Activated CD4-positive, alpha-beta memory T cell treated with anti-CD3 and anti-CD28 coated beads, Interleukin-2, amount 10 ng/mL, durations not matched to agents 7 days and 5 days (primary cell): ENCODE results near the gene PLAA. TPM values are rescaled to one million over a fixed set of nuclear protein-coding genes. Genes with fewer than 3 reads are reported as not detected.

Experiments used
- CTCF ChIA-PET: fragments of 350-600 bp; sonication (Branson Sonifier 250); formaldehyde crosslinking; loops from one replicate; lab custom pipeline; 2021; ENCODE audit warnings: antibody characterized with exemption, inconsistent platforms; lab: Charles Lee
- POLR2A ChIA-PET: fragments of 350-600 bp; sonication (Branson Sonifier 250); formaldehyde crosslinking; loops from one replicate; lab custom pipeline; 2021; ENCODE audit warnings: antibody characterized with exemption; lab: Charles Lee
- DNase-seq: peaks from one replicate; pipeline ENCODE4 v3.0.0-alpha.2; 2020
- H3K27ac Mint-ChIP-seq: one replicate; pipeline ENCODE4 v1.8.0; 2021; ENCODE audit warnings: mild to moderate bottlenecking, mixed read lengths
- H3K27me3 Mint-ChIP-seq: one replicate; pipeline ENCODE4 v1.8.0; 2021; ENCODE audit warnings: mixed read lengths
- H3K36me3 Mint-ChIP-seq: one replicate; pipeline ENCODE4 v1.8.0; 2021; ENCODE audit warnings: low read depth, mixed read lengths
- H3K4me1 Mint-ChIP-seq: one replicate; pipeline ENCODE4 v1.8.0; 2021; ENCODE audit warnings: mixed read lengths
- H3K4me3 Mint-ChIP-seq: one replicate; pipeline ENCODE4 v1.8.0; 2021; ENCODE audit warnings: mild to moderate bottlenecking, mixed read lengths
- H3K9me3 Mint-ChIP-seq: one replicate; pipeline ENCODE4 v1.8.0; 2021; ENCODE audit warnings: mixed read lengths
- total RNA-seq, 2 experiments: library from RNA; stranded (reverse); gene quantifications; one replicate each; pipeline ENCODE4 v1.2.3, GENCODE V29; 2021

PLAA gene
- total RNA-seq = 10 to 100 TPM; 34.1 to 35.9 TPM

DNA sequence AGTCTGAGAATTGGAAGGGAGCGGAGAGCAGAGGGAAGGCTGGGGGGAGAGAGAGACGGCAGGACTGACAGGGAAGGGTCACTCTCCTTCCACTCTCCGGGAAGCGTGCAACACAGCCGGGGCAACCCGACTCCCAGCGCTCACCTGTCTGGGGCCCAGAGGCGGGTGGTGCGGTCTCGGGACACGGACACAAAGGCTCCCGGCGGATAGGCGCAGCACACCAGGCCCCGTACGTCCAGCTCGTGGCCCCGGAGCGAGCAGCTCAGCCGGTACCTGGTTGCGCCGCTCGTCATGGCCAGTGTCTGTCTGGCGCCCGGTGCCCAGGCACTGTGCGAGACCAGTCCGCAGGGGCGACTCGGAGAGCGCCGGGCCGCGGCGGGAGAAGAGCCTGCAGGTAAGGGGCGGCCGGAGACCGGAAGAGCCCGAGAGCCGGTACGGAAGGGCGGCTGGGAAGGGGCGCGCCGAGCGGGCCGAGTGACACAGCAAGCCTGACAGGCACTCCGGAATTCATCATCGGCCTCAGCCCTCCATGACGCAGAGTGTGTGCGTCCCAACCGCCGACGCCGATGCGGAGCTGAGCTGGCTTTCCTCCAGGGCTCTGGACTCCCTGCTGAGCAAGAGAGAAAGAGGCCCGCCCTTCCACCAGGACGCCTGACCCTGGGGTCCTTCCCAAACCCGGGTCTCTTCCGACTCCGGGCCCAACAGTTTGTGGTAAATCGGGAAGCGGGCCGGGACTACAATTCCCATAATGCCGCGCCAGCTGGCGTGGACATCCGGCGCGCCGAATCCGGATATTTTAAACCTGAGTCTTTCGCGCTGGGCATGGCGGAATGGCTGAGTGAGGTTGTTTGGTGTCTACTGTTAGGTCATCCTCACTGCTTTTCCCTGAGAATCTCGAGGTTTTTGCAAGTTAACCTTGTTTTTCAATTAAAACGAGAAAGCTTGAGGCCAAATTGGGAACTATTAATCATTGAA is at the start of gene PLAA:
TSS of gene PLAA (minus strand) at position 490 of the 975 bp plus-strand sequence. CDS start at position 293, 197 bp downstream.
- H3K27me3 Mint-ChIP-seq = no peaks in the 10 kb centered on the region
- POLR2A ChIA-PET = interaction anchor here (0.8 to 3.6 kb wide), 10 partner anchors 8 to 626 kb away, joined by 3 to 73 read pairs (median 4); partner anchors contain the start of genes CAAP1 and IFT74
- CTCF ChIA-PET = interaction anchor here (0.5 to 1.3 kb wide), 3 partner anchors 8 to 86 kb away, joined by 3 to 7 read pairs (median 3); partner anchors contain the start of gene IFT74
- H3K36me3 Mint-ChIP-seq = peaks cover 28% of the 10 kb centered on the region
- H3K4me3 Mint-ChIP-seq = peak within 1 kb of the TSS; percentile 85
- no peaks in the 10 kb centered on the region for H3K9me3 Mint-ChIP-seq
- DNase-seq = peak; percentile 88
- H3K4me1 Mint-ChIP-seq = peaks cover 60% of the 10 kb centered on the region
- H3K27ac Mint-ChIP-seq = peak within 1 kb of the TSS; percentile 92

DNA sequence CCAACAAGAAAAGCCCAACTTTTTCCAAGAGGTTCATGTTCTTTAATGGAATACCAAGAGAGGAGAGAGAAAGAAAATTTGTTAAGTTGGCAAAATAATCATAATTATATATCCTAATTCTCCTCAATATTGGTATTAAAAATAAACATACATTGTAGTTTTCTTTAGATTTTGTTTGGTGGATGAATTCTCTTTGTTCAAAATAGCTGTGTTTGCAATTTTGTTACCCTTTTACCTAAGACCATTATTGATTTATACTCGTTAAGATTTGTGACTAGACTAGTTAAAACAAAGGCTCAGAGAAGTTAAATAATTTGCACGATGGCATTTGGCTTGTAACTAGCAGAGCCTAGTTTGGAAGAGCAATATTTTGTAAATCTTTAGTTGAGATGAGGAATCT is 48.8 kb upstream of the PLAA start:
- POLR2A ChIA-PET = interaction anchor here (0.6 to 0.9 kb wide), 2 partner anchors 9 to 36 kb away, joined by 3 read pairs; no protein-coding TSS in a partner anchor
- Mint-ChIP-seq H3K36me3 (no peaks in the 10 kb centered on the region), H3K27me3 (no peaks in the 10 kb centered on the region), H3K9me3 (no peaks in the 10 kb centered on the region), H3K4me1 (no peaks in the 10 kb centered on the region), H3K27ac (no peak overlapping the region), H3K4me3 (no peak overlapping the region)
- DNase-seq = no peak
- CTCF ChIA-PET = no interaction called here

DNA sequence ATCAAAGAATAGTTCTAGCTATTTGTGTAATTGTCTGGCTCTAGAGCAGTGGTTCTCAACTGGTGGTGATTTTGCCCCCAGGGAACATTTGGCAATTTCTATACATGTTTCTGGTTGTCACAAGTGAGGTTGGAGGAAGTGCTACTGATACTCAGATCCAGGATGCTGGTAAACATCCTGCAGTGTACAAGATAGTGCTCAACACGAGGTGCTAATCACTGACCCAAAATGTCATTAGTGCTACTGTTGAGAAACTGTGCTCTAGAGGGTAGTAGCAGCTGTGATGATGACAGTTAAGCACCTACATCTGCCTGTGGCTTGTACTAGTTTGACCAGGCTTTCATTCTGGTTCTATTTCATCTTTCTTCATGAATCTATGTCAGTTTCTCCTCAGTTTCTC is 36.3 kb upstream of the PLAA start:
- Mint-ChIP-seq H3K4me1 (no peaks in the 10 kb centered on the region), H3K9me3 (no peaks in the 10 kb centered on the region), H3K27ac (no peak overlapping the region), H3K27me3 (no peaks in the 10 kb centered on the region), H3K36me3 (peaks cover 8% of the 10 kb centered on the region), H3K4me3 (no peak overlapping the region)
- no peak for DNase-seq
- POLR2A ChIA-PET = no interaction called here
- CTCF ChIA-PET = interaction anchor here (0.5 to 0.9 kb wide), 2 partner anchors 9 kb away, joined by 3 read pairs; no protein-coding TSS in a partner anchor

DNA sequence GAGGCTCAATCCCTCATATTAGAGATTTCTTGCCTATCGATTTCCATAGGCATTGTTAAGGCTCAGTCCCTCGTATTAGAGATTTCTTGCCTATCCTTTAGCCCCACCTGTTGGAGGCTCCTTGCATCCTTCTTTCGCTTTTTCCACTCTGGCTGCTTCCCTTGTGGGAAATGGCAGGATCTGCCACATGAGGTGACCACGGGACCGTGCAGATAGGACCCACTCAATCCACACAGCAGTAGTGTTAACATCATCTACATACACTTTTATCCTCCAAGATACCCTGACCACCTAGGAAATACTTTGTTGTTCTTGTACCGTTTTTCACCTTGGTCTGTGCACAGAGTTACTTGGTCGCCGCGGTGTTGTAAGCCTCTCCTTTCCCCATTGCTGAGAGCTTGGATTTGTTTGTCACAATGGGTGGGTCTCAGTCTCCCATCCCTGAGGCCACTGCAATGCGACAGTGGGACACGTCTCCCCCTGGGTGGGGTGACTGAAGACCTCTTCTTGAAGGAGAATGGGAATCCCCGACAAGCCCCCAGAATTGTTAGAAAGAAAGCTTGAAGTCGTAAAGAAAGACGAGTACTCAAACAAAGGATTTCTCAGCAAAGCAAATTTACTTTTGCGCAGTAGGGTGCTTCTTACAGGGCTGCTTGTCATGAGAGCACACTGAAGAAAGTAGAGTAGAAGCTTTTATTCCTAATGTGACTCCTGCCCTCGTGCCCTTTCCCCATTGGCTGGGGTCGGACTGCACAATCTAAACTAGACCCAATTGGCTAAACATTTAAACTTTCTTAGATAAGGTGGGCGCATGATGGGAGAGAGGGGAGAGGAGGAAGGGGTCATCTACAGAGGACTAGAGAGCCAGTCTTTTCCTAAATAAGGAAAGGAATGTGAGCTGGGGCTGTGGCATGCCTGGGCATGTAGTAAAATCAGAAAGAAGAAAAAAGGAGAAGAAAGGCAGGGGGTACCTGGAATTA is 29.0 kb upstream of the PLAA start:
- H3K4me3 Mint-ChIP-seq = no peak overlapping the region
- CTCF ChIA-PET = interaction anchor here (1.3 kb wide), 1 partner anchor 232 kb away, joined by 4 read pairs; no protein-coding TSS in a partner anchor
- no peak overlapping the region for H3K27ac Mint-ChIP-seq

DNA sequence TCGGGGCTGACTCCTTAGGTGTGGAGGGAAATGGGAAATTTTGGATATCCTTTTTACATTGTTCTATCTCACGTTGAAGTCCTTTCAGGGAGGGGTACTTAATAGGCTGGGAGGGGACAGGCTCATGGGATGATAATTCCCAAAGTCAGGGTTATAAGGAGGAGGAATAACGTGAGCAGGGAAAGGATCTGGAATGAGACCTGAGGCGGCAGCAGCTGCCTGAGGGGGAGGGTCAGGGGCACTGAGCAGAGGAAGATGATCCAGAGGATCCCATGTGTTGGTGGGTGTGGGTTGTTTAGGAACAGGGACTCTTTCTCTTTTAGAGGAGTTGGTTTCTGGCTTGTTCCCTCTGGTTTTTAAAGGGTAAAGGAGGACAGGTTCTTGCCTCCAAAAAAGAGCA is 27.9 kb upstream of the PLAA start:
- DNase-seq = no peak
- Mint-ChIP-seq H3K36me3 (peaks cover 2% of the 10 kb centered on the region), H3K4me3 (no peak overlapping the region), H3K9me3 (no peaks in the 10 kb centered on the region), H3K27me3 (no peaks in the 10 kb centered on the region), H3K4me1 (no peaks in the 10 kb centered on the region), H3K27ac (no peak overlapping the region)
- POLR2A ChIA-PET = no interaction called here
- CTCF ChIA-PET = interaction anchor here (1.1 to 1.3 kb wide), 2 partner anchors 9 to 231 kb away, joined by 3 to 4 read pairs; no protein-coding TSS in a partner anchor

More for the DNA sequence above, 29.0 kb upstream of the PLAA start:
- POLR2A ChIA-PET = no interaction called here
- no peak for DNase-seq
- Mint-ChIP-seq H3K9me3 (no peaks in the 10 kb centered on the region), H3K36me3 (no peaks in the 10 kb centered on the region), H3K4me1 (no peaks in the 10 kb centered on the region), H3K27me3 (no peaks in the 10 kb centered on the region)

DNA sequence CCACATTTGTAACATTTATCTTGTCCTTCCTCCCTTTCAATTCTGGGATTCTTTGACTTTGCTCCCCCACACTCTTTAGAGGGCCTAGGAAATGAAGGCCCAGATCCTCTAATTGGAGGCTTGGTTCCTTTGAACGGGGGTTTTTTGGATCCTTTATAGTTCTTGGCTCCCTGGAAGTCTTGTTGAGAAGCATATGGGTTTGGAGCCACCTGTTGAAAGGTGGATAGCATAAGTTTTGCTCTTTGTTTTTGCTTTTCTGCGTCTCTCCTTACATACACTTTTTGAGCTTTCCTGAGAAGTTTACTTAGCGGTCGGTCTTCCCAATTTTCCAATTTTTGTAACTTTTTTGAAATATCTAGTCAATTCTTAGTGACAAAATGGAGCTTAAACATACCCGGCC is 26.9 kb upstream of the PLAA start:
- Mint-ChIP-seq H3K4me3 (no peak overlapping the region), H3K27me3 (no peaks in the 10 kb centered on the region)

DNA sequence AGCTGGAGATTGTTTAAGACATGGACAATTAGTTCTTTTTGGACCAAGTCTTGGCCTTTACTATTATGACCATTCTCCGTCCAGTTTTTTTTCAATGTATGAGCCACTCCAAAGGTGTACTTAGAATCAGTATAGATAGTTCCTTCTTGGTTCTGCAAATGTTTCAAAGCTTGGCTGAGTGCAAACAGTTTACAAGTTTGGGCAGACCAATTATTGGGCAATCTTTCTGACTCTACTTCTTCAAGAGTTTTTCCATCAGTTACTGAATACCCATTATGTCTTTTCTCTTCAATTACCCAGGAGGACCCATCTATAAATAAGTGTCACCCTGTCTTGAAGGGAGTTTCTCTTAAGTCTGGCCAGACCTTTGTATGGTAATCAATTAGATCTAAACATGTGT is 24.7 kb upstream of the PLAA start:
- peaks cover 2% of the 10 kb centered on the region for H3K36me3 Mint-ChIP-seq
- H3K4me3 Mint-ChIP-seq = no peak overlapping the region
- ChIA-PET CTCF (no interaction called here), POLR2A (interaction anchor here (1.0 kb wide), 1 partner anchor 16 kb away, joined by 5 read pairs; the partner anchor contains the start of gene IFT74)
- H3K4me1 Mint-ChIP-seq = no peaks in the 10 kb centered on the region
- no peak overlapping the region for H3K27ac Mint-ChIP-seq
- no peaks in the 10 kb centered on the region for H3K9me3 Mint-ChIP-seq
- no peak for DNase-seq
- no peaks in the 10 kb centered on the region for H3K27me3 Mint-ChIP-seq

More for the DNA sequence above, 26.9 kb upstream of the PLAA start:
- H3K36me3 Mint-ChIP-seq = peaks cover 2% of the 10 kb centered on the region
- no peak overlapping the region for H3K27ac Mint-ChIP-seq
- ChIA-PET POLR2A (no interaction called here), CTCF (interaction anchor here (1.1 kb wide), 1 partner anchor 10 kb away, joined by 3 read pairs; no protein-coding TSS in a partner anchor)
- H3K4me1 Mint-ChIP-seq = no peaks in the 10 kb centered on the region
- no peak for DNase-seq
- no peaks in the 10 kb centered on the region for H3K9me3 Mint-ChIP-seq

DNA sequence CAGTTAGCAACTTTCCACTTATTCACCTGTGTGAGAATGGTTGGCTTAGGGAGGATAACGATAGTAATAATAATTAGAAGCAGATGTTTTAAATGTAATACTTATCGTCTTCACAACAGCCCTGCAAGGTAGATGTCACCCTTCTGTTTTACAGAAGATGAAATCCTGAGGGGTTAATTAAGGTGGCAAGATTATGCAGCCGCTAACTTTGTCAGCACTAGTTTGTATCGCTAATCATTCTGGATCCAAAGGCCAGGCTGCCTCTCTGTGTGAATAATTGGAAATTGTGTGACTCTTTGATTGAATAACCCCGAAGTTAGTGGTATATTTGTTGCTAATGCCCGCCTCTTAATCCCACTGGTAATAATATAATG is 9.8 kb upstream of the PLAA start:
- Mint-ChIP-seq H3K27me3 (no peaks in the 10 kb centered on the region), H3K9me3 (no peaks in the 10 kb centered on the region), H3K4me3 (peak overlapping the region; percentile 85), H3K36me3 (peaks cover 4% of the 10 kb centered on the region), H3K4me1 (peaks cover 49% of the 10 kb centered on the region), H3K27ac (peak overlapping the region; percentile 90)
- no peak for DNase-seq
- ChIA-PET POLR2A (interaction anchor here (1.1 to 4.7 kb wide), 4 partner anchors 10 to 64 kb away, joined by 3 to 73 read pairs (median 18); partner anchors contain the start of genes CAAP1 and PLAA), CTCF (interaction anchor here (1.3 to 1.4 kb wide), 2 partner anchors 10 to 15 kb away, joined by 3 to 7 read pairs; partner anchors contain the start of gene PLAA)

DNA sequence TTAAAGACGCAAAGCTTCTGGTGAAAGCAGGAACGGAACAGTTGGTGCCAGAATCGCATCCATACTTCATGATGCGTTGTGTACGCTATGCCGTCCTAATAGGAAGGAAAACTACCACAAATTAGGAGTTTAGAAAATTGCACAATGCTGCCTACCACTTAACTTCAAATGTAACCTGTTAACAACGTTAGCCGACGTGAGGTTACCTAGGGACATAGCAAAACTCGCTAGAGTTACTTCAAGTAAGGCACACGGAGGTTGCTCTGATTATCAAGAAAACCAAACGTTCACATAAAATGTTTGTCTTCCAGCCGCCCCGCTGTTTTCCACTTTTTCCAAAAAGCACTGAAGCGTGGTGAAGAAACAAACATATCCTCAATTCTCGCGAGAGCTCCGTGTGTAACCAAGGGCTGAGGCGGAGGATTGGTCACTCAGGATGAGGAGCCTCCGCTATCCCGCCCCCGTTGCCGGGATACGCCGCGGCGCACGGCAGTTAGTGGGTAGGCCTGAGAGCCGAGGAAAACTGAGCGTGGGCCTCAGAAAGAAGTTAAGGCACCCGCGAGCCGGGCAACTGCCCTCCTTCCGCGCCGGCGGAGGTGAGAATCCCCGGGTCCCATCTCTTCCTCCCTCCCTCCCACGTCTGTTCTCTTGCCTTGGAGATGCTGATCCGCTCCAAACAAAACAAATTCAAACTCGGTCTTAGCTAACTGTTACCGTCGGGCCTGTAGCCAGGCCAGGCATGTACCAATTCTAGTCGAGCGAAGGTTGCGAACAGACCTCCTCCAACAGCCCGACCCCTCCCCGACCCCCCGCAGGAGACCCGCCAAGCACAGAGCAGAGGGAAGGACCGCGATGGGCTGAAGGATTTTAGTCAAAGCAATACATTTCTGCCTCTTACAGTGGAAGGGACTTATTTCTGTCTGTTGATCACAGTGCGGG is 9.1 kb upstream of the PLAA start, which contains the start of gene IFT74:
TSS of gene IFT74 (plus strand) at position 492 of the 939 bp plus-strand sequence. CDS start 5,556 bp downstream, outside the sequence.
- CTCF ChIA-PET = interaction anchor here (0.6 to 1.7 kb wide), 4 partner anchors 9 to 76 kb away, joined by 3 to 7 read pairs (median 4); partner anchors contain the start of gene PLAA
- H3K36me3 Mint-ChIP-seq = no peaks in the 10 kb centered on the region
- no peaks in the 10 kb centered on the region for H3K9me3 Mint-ChIP-seq
- POLR2A ChIA-PET = interaction anchor here (0.6 to 4.7 kb wide), 7 partner anchors 9 to 64 kb away, joined by 3 to 73 read pairs (median 4); partner anchors contain the start of genes CAAP1 and PLAA
- peaks cover 45% of the 10 kb centered on the region for H3K4me1 Mint-ChIP-seq
- H3K27ac Mint-ChIP-seq = peak within 1 kb of the TSS; percentile 90
- DNase-seq = peak; percentile 95
- H3K27me3 Mint-ChIP-seq = no peaks in the 10 kb centered on the region
- peak within 1 kb of the TSS; percentile 85 for H3K4me3 Mint-ChIP-seq

DNA sequence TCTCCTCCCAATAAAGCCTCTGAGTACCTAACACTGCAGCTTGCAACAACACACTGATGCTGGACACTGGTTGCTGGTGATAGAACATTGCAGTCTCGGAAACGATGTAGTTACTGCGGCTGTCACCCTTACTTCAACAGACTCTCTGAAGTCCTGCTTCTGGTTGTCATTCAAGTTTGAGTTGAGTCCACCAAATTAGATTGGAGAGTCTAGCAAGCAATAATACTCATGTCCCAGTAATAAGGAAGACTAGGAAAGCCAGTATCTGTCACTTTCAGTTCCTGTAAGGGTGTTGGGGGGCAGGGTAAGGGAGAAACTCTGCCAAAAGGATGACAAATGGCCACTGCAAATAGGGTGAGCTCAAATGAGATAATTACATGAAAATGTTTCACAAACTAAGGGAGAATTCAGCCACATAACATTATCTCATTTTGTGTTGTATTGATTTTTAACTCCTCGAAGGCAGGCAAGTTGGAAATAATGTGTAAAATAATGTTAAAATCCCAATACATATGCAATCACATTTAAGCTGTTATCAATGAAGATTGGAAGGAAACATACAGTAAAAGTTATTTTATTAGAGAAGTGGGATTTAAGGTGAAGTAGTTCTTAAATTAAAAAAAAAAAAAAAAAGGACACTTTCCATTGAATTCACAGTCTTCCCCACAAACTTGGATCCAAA is 8.3 kb upstream of the PLAA start:
- POLR2A ChIA-PET = interaction anchor here (0.6 to 4.7 kb wide), 6 partner anchors 9 to 63 kb away, joined by 3 to 73 read pairs (median 4); partner anchors contain the start of genes CAAP1 and PLAA
- CTCF ChIA-PET = interaction anchor here (0.6 to 1.7 kb wide), 7 partner anchors 8 to 76 kb away, joined by 3 to 7 read pairs (median 3); partner anchors contain the start of gene PLAA
- Mint-ChIP-seq H3K4me1 (peaks cover 48% of the 10 kb centered on the region), H3K36me3 (no peaks in the 10 kb centered on the region), H3K27ac (peak overlapping the region; percentile 90), H3K4me3 (peak overlapping the region; percentile 85), H3K27me3 (no peaks in the 10 kb centered on the region), H3K9me3 (no peaks in the 10 kb centered on the region)
- no peak for DNase-seq
